Karpas-422 (cell line): Measurements from ENCODE around the gene ACAA2. TPM values are rescaled to one million over a fixed set of nuclear protein-coding genes. Genes with fewer than 3 reads are reported as not detected.
"Not testable (repeated sequence)": the region's sequence is repeated elsewhere in the genome, so short reads cannot be mapped to it uniquely, and the experiment has no call there.

Source experiments
- DNase-seq: peaks from one replicate; pipeline ENCODE4 v3.0.0-alpha.2; 2015
- H2AFZ ChIP-seq: fragments of 200-600 bp; sonication (generic); 2 replicates; pipeline ENCODE4 v1.6.1; 2014; ENCODE audit warnings: antibody characterized with exemption, low read length, mixed read lengths
- H3K27ac ChIP-seq: fragments of 200-600 bp; sonication (generic); 2 replicates; pipeline ENCODE4 v1.5.1; 2014; ENCODE audit warnings: mild to moderate bottlenecking, low read length, moderate library complexity
- H3K27me3 ChIP-seq: fragments of 200-600 bp; sonication (generic); 2 replicates; pipeline ENCODE4 v1.6.1; 2014; ENCODE audit warnings: low read length, mixed read lengths
- H3K36me3 ChIP-seq: fragments of 200-600 bp; sonication (generic); 2 replicates; pipeline ENCODE4 v1.6.1; 2014; ENCODE audit warnings: low read length, mixed read lengths; ENCODE audit not compliant: insufficient read depth
- H3K4me1 ChIP-seq: fragments of 200-600 bp; sonication (generic); 2 replicates; pipeline ENCODE4 v1.6.1; 2014; ENCODE audit warnings: mild to moderate bottlenecking, low read length, mixed read lengths
- H3K4me2 ChIP-seq: fragments of 200-600 bp; sonication (generic); 2 replicates; pipeline ENCODE4 v1.6.1; 2014; ENCODE audit warnings: low read length, low read depth, mild to moderate bottlenecking; ENCODE audit not compliant: poor library complexity, severe bottlenecking
- H3K4me3 ChIP-seq: fragments of 200-600 bp; sonication (generic); 2 replicates; pipeline ENCODE4 v1.5.1; 2014; ENCODE audit warnings: mild to moderate bottlenecking, antibody characterized with exemption, low read length, mixed read lengths
- H3K79me2 ChIP-seq: fragments of 200-600 bp; sonication (generic); 2 replicates; pipeline ENCODE4 v1.6.1; 2014; ENCODE audit warnings: mild to moderate bottlenecking, low read length, mixed read lengths
- H3K9ac ChIP-seq: fragments of 200-600 bp; sonication (generic); 2 replicates; pipeline ENCODE4 v1.6.0; 2014; ENCODE audit warnings: low read length
- H3K9me2 ChIP-seq: fragments of 200-600 bp; sonication (generic), shearing (Covaris generic); replicated peaks from 2 replicates; pipeline ENCODE4 v1.6.0; 2014; ENCODE audit warnings: mild to moderate bottlenecking, low read length, moderate library complexity; ENCODE audit not compliant: insufficient read depth
- H3K9me3 ChIP-seq: fragments of 300-700, 200-600 bp; sonication (generic); 2 replicates; pipeline ENCODE4 v1.6.1; 2014; ENCODE audit warnings: low read length, mixed read lengths
- H4K20me1 ChIP-seq: fragments of 200-600 bp; sonication (generic); 2 replicates; pipeline ENCODE4 v1.6.1; 2014; ENCODE audit warnings: mild to moderate bottlenecking, antibody characterized with exemption, low read length, low read depth; ENCODE audit not compliant: insufficient read depth
- total RNA-seq: library from RNA; depleted of rRNA; stranded (reverse); fragments of >200 nt; shearing (Covaris generic); gene quantifications from 2 replicates; pipeline ENCODE4 v1.2.3, GENCODE V29; 2014; ENCODE audit warnings: low replicate concordance

Gene ACAA2
- total RNA-seq, 1 experiment from 2014 or later = 46.9 TPM

GRCh38 chr18:49783631-49784030 is 29.7 kb downstream of the ACAA2 start:
- H3K4me3 ChIP-seq, DNase-seq, H3K4me2 ChIP-seq, H4K20me1 ChIP-seq, H3K79me2 ChIP-seq, H3K9ac ChIP-seq, H3K27me3 ChIP-seq, H2AFZ ChIP-seq, H3K9me2 ChIP-seq, H3K27ac ChIP-seq, H3K9me3 ChIP-seq: not testable (repeated sequence)
- Histone ChIP-seq H3K4me1 (peaks cover 10% of the 10 kb centered on the region), H3K36me3 (peaks cover 46% of the 10 kb centered on the region)

- no peak overlapping the region for H3K27ac ChIP-seq
Measured at GRCh38 chr18:49778826-49779465, 34.4 kb downstream of the ACAA2 start.

GRCh38 chr18:49769047-49769728 is 44.1 kb downstream of the ACAA2 start:
- no peak overlapping the region for H3K27ac ChIP-seq
- no peaks in the 10 kb centered on the region for H3K27me3 ChIP-seq
- no peaks in the 10 kb centered on the region for H3K9me2 ChIP-seq
- DNase-seq = no peak
- H2AFZ ChIP-seq = no peak overlapping the region
- H3K9me3 ChIP-seq = no peaks in the 10 kb centered on the region
- H3K9ac ChIP-seq = no peak overlapping the region
- no peak overlapping the region for H3K4me2 ChIP-seq
- no peak overlapping the region for H3K4me3 ChIP-seq
- H4K20me1 ChIP-seq = no peaks in the 10 kb centered on the region
- H3K36me3 ChIP-seq = no peaks in the 10 kb centered on the region
- no peaks in the 10 kb centered on the region for H3K79me2 ChIP-seq
- no peaks in the 10 kb centered on the region for H3K4me1 ChIP-seq

More at GRCh38 chr18:49778826-49779465, 34.4 kb downstream of the ACAA2 start:
- H2AFZ ChIP-seq = no peak overlapping the region
- peaks cover 10% of the 10 kb centered on the region for H3K4me1 ChIP-seq
- H3K27me3 ChIP-seq = no peaks in the 10 kb centered on the region
- no peaks in the 10 kb centered on the region for H3K9me2 ChIP-seq
- H4K20me1 ChIP-seq = 0 out of 2 replicates have a peak, but pooled peaks cover 3% of the 10 kb centered on the region
- H3K9me3 ChIP-seq = no peaks in the 10 kb centered on the region
- no peak overlapping the region for H3K4me2 ChIP-seq
- peak; percentile 62 for DNase-seq
- H3K9ac ChIP-seq = no peak overlapping the region
- H3K4me3 ChIP-seq = no peak overlapping the region
- H3K36me3 ChIP-seq = peaks cover 13% of the 10 kb centered on the region
- no peaks in the 10 kb centered on the region for H3K79me2 ChIP-seq

- no peaks in the 10 kb centered on the region for H3K9me3 ChIP-seq
Measured at GRCh38 chr18:49768051-49768391, 45.3 kb downstream of the ACAA2 start.

GRCh38 chr18:49767111-49768050 is 46.0 kb downstream of the ACAA2 start:
- Histone ChIP-seq H3K4me3 (no peak overlapping the region), H3K4me1 (no peaks in the 10 kb centered on the region), H3K9ac (no peak overlapping the region), H3K79me2 (no peaks in the 10 kb centered on the region), H3K9me3 (no peaks in the 10 kb centered on the region), H3K27me3 (no peaks in the 10 kb centered on the region), H3K4me2 (no peak overlapping the region), H4K20me1 (no peaks in the 10 kb centered on the region), H3K27ac (no peak overlapping the region), H3K9me2 (no peaks in the 10 kb centered on the region), H3K36me3 (no peaks in the 10 kb centered on the region), H2AFZ (no peak overlapping the region)
- no peak for DNase-seq

More at GRCh38 chr18:49768051-49768391, 45.3 kb downstream of the ACAA2 start:
- DNase-seq = peak; percentile 76
- no peaks in the 10 kb centered on the region for H3K4me1 ChIP-seq
- H2AFZ ChIP-seq = no peak overlapping the region
- no peaks in the 10 kb centered on the region for H3K36me3 ChIP-seq
- no peak overlapping the region for H3K4me3 ChIP-seq
- H3K9me2 ChIP-seq = no peaks in the 10 kb centered on the region
- no peak overlapping the region for H3K27ac ChIP-seq
- H3K27me3 ChIP-seq = no peaks in the 10 kb centered on the region
- H3K79me2 ChIP-seq = no peaks in the 10 kb centered on the region
- no peak overlapping the region for H3K9ac ChIP-seq
- no peaks in the 10 kb centered on the region for H4K20me1 ChIP-seq
- H3K4me2 ChIP-seq = no peak overlapping the region

- Histone ChIP-seq H3K4me2 (no peak overlapping the region), H3K27me3 (no peaks in the 10 kb centered on the region), H2AFZ (no peak overlapping the region), H3K79me2 (no peaks in the 10 kb centered on the region), H4K20me1 (no peaks in the 10 kb centered on the region), H3K9me2 (no peaks in the 10 kb centered on the region), H3K36me3 (no peaks in the 10 kb centered on the region), H3K4me1 (no peaks in the 10 kb centered on the region), H3K9me3 (no peaks in the 10 kb centered on the region), H3K9ac (no peak overlapping the region), H3K4me3 (no peak overlapping the region), H3K27ac (no peak overlapping the region)
- DNase-seq = no peak
Measured at GRCh38 chr18:49766646-49767045, 46.7 kb downstream of the ACAA2 start.

GRCh38 chr18:49764032-49764431 is 49.3 kb downstream of the ACAA2 start:
- no peak overlapping the region for H3K4me3 ChIP-seq
- no peak overlapping the region for H2AFZ ChIP-seq
- no peaks in the 10 kb centered on the region for H3K79me2 ChIP-seq
- DNase-seq = no peak
- H3K4me2 ChIP-seq = no peak overlapping the region
- H3K9ac ChIP-seq = no peak overlapping the region
- no peaks in the 10 kb centered on the region for H3K9me2 ChIP-seq
- no peaks in the 10 kb centered on the region for H3K36me3 ChIP-seq
- H3K9me3 ChIP-seq = no peaks in the 10 kb centered on the region
- no peaks in the 10 kb centered on the region for H4K20me1 ChIP-seq
- H3K4me1 ChIP-seq = no peaks in the 10 kb centered on the region
- H3K27me3 ChIP-seq = no peaks in the 10 kb centered on the region
- H3K27ac ChIP-seq = no peak overlapping the region

- Histone ChIP-seq H3K9ac (no peak overlapping the region), H3K4me2 (no peak overlapping the region), H3K79me2 (no peaks in the 10 kb centered on the region), H3K27me3 (no peaks in the 10 kb centered on the region), H3K9me3 (no peaks in the 10 kb centered on the region), H3K27ac (no peak overlapping the region), H2AFZ (no peak overlapping the region), H3K4me3 (no peak overlapping the region), H3K9me2 (no peaks in the 10 kb centered on the region), H3K4me1 (no peaks in the 10 kb centered on the region), H3K36me3 (no peaks in the 10 kb centered on the region), H4K20me1 (no peaks in the 10 kb centered on the region)
- DNase-seq = no peak
Measured at GRCh38 chr18:49763590-49763989, 49.7 kb downstream of the ACAA2 start.
